ENCODE data around the gene PTRH2. TPM values are rescaled to one million over a fixed set of nuclear protein-coding genes. Genes with fewer than 3 reads are reported as not detected.

Gene PTRH2
- total and polyA plus RNA-seq, 8 donors: 15.4 to 24.2 (median 22.3) TPM

DNA sequence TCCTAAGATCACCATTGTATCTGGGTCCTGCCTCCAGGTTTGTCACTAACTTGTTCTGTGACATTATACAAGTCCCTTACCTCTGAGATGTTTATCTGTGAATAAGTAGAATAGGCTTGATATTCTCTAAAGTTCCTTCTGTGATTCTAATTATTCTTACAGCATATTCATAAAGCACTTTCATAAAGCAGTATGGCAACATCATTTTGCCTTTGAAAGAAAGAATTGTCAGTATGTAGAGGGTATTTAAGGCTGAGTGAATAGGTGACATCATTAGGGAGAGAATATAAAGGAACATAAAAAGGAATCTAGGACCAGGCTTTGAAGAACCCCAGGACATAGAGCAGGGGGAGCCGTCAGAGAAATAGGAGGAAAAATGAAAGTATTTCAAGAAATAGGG lies 15.8 kb upstream of the PTRH2 start:
- Histone ChIP-seq H3K4me3 (no peak overlapping the region), H3K27ac (peak overlapping the region in 1 of 2 donors; percentile 60)

DNA sequence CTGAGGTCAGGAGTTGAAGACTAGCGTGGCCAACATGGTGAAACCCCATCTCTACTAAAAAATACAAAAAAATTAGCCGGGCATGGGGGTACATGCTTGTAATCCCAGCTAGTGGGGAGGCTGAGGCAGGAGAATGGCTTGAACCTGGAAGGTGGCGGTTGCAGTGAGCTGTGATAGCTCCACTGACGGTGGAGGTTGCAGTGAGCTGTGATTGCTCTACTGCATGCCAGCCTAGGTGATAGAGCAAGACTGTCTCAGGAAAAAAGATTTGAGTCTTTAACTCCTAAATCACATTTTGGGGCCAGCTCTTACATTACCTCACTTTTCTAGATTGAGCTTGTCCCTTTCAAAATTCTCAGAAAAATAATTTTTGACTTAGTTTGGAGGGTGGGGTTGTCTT lies 15.4 kb upstream of the PTRH2 start:
- ATAC-seq (no peak), DNase-seq (no peak)
- TF ChIP-seq, protein P1, sequence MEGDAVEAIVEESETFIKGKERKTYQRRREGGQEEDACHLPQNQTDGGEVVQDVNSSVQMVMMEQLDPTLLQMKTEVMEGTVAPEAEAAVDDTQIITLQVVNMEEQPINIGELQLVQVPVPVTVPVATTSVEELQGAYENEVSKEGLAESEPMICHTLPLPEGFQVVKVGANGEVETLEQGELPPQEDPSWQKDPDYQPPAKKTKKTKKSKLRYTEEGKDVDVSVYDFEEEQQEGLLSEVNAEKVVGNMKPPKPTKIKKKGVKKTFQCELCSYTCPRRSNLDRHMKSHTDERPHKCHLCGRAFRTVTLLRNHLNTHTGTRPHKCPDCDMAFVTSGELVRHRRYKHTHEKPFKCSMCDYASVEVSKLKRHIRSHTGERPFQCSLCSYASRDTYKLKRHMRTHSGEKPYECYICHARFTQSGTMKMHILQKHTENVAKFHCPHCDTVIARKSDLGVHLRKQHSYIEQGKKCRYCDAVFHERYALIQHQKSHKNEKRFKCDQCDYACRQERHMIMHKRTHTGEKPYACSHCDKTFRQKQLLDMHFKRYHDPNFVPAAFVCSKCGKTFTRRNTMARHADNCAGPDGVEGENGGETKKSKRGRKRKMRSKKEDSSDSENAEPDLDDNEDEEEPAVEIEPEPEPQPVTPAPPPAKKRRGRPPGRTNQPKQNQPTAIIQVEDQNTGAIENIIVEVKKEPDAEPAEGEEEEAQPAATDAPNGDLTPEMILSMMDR (IDR thresholded peaks at IDR 0.05): no peak
- intact Hi-C loops (cut with DNase I): no loop called here
- peaks cover 18 to 67% of the 10 kb centered on the region in 2 donors for H3K4me1 ChIP-seq
- no peaks in the 10 kb centered on the region for H3K27me3 ChIP-seq
- no peak overlapping the region for H3K4me3 ChIP-seq
- H3K27ac ChIP-seq: peak overlapping the region in 1 of 2 donors; percentile 60
- H3K36me3 ChIP-seq: no peaks in the 10 kb centered on the region
- H3K9me3 ChIP-seq: no peaks in the 10 kb centered on the region

More for the DNA sequence above, 15.8 kb upstream of the PTRH2 start:
- H3K36me3 ChIP-seq: no peaks in the 10 kb centered on the region
- H3K27me3 ChIP-seq: no peaks in the 10 kb centered on the region
- no peaks in the 10 kb centered on the region for H3K9me3 ChIP-seq
- intact Hi-C loops (cut with DNase I): no loop called here
- no peak for DNase-seq
- peaks cover 18 to 71% of the 10 kb centered on the region in 2 donors for H3K4me1 ChIP-seq
- TF ChIP-seq, protein P1 (IDR thresholded peaks at IDR 0.05): no peak
- no peak for ATAC-seq

DNA sequence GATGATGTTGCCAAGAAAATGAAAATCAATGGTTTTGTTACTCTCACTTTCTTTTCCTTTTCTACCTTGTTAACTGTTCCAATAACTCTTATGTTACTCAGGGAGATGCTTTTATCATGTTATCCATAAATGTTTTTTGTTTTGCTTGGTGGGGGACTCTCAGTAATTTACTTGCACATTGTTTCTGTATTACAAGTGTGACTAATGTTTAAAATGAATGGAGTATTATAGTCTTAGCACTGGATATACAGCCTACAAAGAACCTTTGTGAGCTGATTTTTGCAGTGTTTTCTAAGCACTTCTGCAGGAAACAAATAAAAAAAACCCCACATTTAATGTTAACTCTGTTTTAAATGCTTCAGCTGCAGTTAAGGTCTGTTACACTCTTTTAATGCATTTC lies 12.3 kb upstream of the PTRH2 start:
- Histone ChIP-seq H3K36me3 (no peaks in the 10 kb centered on the region), H3K4me3 (no peak overlapping the region), H3K27me3 (no peaks in the 10 kb centered on the region), H3K9me3 (no peaks in the 10 kb centered on the region), H3K27ac (no peak overlapping the region), H3K4me1 (peaks cover 6 to 37% of the 10 kb centered on the region in 2 donors)
- intact Hi-C loops (cut with DNase I): no loop called here
- TF ChIP-seq, protein P1 (IDR thresholded peaks at IDR 0.05): no peak
- no peak for DNase-seq
- no peak for ATAC-seq

DNA sequence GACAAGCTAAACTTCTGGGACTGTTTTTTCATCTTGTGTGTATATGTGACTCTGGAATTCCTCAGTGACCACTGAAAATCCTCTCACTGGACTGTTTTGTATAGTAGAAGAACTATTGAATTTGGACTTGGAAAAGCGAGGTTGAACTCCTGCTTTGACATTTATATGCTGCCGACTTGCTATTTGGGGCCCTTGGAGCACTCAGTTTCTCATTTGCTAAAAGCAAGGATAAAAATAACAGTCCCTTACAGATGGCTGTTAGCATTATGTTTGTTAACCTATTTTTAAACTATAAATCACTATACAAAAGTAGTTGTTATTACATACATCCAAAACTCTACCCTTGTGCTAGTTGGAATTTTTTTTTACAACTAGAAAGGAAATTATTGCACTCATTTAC lies 9.2 kb upstream of the PTRH2 start:
- TF ChIP-seq, protein P1 (IDR thresholded peaks at IDR 0.05): no peak
- no peaks in the 10 kb centered on the region for H3K36me3 ChIP-seq
- DNase-seq: no peak
- no peak for ATAC-seq
- no peak overlapping the region for H3K27ac ChIP-seq
- peaks cover 0 to 26% of the 10 kb centered on the region in 2 donors for H3K4me1 ChIP-seq
- H3K27me3 ChIP-seq: no peaks in the 10 kb centered on the region
- no peaks in the 10 kb centered on the region for H3K9me3 ChIP-seq
- intact Hi-C loops (cut with DNase I): no loop called here
- H3K4me3 ChIP-seq: no peak overlapping the region

DNA sequence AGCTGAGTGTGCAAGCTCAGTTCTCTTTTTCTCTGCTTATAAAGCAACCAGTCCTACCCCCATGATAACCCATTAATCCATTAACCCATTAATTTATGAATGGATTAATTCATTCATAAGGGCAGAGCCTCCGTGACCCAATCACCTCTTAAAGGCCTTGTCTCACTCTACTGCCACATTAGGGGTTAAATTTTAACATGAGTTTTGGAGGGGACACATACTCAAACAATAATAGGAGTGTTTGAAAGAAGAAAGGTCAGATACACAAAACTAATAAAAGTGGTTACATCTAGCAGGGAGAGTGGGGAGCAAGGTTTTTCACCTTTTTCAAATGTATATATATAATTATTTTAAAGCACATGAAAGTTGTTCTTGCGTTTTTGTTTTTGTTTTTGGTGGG lies 7.0 kb upstream of the PTRH2 start:
- no peak overlapping the region for H3K4me3 ChIP-seq
- H3K27ac ChIP-seq: no peak overlapping the region
- no peak for DNase-seq
- no peak for ATAC-seq
- intact Hi-C loops (cut with DNase I): no loop called here
- no peaks in the 10 kb centered on the region for H3K9me3 ChIP-seq
- no peaks in the 10 kb centered on the region for H3K36me3 ChIP-seq
- TF ChIP-seq, protein P1 (IDR thresholded peaks at IDR 0.05): no peak
- peaks cover 0 to 34% of the 10 kb centered on the region in 2 donors for H3K4me1 ChIP-seq
- H3K27me3 ChIP-seq: no peaks in the 10 kb centered on the region
